ENCODE measurements around the gene CYP24A1.

CYP24A1 gene

DNA sequence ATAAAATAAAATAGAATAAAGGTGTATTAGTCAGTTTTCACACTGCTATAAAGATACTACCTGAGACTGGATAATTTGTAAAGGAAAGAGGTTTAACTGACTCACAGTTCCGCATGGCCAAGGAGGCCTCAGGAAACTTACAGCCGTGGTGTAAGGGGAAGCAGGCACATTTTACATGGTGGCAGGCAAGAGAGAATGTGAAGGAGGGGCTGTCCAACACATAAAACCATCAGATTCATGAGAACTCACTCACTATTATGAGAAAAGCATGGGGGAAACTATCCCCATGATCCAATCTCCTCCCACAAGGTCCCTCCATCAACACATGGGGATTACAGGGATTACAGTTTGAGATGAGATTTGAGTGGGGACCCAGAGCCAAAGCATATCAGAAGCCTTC lies 62.3 kb downstream of the CYP24A1 start:
- no peak for DNase-seq (ENCODE audit: low read depth)

DNA sequence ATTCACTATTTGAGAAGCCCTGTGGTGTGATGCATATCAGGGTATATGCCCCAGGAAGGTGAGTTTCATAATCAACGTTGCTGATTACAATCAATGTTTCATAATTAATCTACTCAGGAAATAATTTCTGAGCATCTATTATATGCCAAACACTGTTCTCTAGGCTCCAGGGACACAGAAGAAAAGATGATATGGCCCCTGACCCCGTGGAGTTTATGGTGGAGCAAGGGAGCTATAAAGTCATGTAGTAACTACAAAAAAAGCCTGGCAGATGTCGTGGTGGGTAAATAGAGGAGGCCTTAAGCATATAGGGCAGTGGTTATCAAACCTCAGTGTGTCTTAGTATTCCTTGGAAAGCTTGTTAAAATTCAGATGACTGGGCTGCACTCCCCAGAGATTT lies 63.3 kb downstream of the CYP24A1 start:
- DNase-seq (ENCODE audit: low read depth): no peak

DNA sequence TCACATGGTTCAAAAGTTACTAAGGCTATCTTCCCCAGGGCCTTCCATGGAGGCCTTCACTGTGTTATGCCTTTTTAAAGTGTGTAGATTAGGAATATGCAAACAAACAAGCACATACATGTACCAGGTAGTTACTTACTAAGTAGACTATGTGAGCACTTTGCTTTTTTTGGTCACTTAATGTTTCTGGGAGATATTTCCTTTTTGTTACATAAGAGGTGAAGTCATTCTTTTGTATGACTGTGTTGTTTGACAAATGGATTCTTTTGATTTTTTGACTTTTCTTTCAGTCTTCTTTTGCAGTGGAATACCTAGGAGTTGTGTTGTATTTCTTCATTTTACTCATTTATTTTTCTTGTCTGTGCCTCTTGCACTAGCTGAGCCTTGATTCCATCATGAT lies 63.7 kb downstream of the CYP24A1 start:
- DNase-seq (ENCODE audit: low read depth): no peak

DNA sequence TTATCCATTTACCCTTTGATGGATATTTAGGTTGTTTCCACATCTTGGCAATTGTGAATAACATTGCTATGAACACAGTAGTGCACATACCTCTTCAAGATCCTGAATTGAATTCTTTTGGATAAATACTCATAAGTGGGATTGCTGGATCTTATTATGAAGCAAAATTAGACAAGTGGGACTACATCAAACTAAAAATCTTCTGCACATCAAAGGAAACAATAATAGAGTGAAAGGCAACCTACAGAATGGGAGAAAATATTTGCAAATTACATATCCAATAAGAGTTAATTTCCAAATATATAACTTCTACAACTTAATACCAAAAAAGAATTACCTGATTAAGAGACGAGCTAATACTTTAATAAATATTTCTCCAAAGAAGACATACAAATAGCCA lies 65.0 kb downstream of the CYP24A1 start:
- no peak for DNase-seq (ENCODE audit: low read depth)

DNA sequence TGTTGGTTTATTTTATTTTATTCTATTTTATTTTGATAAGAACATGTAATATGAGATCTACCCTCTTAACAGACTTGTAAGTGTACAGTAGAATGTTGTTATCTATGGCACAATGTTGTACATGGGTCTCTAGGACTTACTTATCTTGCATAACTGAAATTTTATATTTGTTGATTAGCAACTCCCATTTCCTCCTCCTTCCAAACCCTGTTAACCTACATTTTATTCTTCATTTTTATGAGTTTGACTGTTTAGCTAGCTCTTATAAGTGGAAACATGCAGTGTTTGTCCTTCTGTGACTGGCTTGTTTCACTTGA lies 65.5 kb downstream of the CYP24A1 start:
- DNase-seq (ENCODE audit: low read depth): no peak

DNA sequence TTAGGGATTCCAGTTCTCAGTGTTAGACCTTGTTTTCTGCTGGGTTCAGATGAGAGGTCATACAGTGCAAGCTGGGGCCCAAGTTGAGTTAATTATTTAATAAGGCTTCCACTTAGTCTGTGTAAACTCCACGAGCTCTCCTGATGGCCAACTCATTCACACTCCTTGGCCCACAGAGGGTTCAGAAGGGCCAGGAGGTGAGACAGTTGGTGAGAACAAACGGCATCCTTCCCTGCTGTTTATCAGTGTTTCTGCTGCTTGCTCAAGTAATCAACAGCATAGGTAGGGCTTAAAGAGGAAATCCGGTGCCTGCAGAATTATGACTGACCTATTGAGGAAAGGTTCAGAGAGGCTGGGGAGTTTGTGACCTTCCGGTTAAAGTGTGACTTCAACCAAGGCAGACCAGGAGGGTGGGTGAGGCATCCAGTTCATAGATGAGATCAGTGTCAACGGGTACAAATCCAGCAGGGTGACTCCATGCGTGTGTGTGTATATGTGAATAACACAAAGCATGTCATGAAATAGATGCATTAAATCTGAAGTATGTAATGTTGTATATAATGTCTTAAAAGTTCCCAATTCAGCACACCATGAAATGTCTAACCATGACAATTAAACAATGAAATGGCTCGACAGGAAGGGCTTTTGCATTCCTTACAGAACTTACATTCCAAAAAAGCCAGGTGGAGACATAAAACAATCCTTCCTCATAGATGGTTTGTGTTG lies 66.0 kb downstream of the CYP24A1 start:
- no peak for DNase-seq (ENCODE audit: low read depth)

DNA sequence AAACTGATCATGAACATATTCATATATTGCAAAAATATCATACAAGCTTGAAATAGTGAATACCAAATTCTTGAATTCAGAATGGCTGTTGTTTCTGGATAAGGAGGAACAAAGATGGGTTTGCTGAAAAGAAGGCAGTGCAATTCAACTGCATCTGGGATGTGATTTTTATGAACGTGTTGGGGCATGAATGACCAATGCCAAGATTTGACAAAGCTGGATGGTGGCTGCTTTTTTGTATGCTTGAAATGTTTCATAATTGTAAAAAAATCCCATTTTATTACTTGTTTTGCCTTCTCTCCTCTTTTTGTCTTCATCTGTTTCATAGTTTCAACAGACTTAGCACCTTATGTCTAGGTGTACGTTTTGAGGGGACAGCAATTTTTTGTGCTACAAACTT lies 66.6 kb downstream of the CYP24A1 start:
- no peak for DNase-seq (ENCODE audit: low read depth)

DNA sequence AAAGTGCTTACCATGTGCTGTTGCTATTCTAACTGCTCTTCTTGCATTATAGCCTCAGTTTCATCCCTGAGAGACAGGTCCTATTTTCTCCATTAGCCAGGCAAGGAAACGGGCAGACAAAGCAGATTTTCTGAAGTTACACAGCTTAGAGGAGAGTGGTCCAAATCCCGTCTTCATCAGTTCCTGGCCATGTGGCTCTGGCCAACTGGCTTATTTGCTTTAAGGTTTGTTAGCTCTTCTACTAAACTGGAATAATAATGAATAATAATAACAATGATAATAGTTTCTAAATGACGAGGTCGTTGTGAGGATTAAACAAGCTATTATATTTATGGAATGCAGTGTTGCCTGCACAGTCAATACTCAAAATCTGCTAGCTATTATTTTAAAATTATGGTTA lies 67.6 kb downstream of the CYP24A1 start:
- no peak for DNase-seq (ENCODE audit: low read depth)

DNA sequence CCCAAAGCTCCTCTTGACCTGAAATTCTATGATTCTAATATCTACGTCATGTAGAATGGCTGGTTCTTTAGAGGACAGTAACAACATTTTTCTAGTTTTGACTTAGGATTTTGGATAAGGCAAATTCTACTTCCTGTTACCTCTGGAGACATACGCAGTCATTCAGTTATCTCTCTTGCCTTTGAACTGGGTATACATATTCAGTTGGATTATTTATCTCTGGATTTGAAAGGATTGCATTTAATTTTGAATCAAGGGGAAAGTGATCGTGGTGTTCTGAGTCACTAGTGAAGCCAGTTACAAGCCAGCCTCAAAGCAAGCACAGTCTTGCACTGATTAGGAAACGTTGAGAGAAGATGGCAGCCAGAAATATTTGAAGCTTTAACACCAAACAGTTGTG lies 68.1 kb downstream of the CYP24A1 start:
- DNase-seq (ENCODE audit: low read depth): no peak

DNA sequence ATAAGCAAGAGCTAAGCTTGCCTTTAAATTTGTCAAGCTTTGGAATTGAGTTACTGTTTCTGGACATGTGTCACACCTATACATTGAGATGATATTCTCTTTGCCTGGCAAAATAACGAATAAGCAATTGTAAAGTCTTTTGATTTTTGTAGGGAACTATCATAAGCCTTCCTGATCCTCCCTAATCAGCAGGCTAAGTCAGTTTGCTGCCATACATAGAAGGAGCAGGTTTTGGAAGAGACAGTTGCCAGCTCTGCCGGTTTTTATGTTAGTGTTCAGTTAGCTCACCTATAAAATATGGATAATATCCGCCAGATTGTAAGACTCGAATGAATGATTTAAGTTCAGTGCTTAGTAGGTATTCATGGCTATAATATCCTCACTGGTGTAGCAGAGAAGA lies 69.0 kb downstream of the CYP24A1 start:
- no peak for DNase-seq (ENCODE audit: low read depth)

DNA sequence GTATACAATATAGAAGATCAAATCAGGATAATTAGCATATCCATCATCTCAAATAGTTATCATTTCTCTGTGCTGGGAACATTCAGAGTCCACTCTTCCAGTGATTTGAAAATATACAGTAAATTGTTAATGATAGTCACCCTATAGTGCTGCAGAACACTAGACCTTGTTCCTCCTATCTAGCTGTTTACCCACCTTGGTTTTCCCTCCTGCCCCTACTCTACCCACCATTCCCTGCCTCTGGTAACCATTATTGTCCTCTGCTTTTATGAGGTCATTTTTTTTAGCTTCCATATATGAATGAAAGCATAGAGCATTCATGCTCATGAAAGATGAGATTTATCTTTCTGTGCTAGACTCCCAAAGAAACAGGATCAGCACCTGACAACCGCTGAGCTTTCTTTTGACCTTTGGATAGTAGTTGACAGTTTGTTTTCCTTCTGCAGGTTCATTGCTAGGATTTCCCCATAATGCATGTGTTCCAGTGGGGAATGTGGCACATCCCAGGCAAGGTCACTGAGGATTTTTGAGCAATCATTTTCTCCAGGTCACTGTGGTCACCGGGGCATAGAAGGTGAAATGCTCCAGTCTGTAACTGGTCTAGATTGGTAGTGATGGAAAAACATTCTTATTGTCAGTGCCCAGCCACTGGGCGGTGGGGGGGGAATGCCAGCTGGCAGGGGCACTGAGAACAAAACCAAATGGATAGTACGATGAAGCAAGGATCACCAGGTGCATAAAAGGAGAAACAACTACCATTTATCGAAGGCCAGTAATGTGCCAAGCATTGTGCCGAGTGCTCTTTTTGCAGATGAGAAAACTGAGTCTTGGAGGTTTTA lies 69.8 kb downstream of the CYP24A1 start:
- no peak for DNase-seq (ENCODE audit: low read depth)

All from stimulated activated CD8-positive, alpha-beta memory T cell treated with anti-CD3 and anti-CD28 coated beads, Interleukin-15, amount 100 ng/mL, for 1 hour (primary cell).